ENCODE data around the gene RFK.

RFK gene

GRCh38 chr9:76423216-76424177 lies 29.3 kb upstream of the RFK start:
- FAIRE-seq (no peak), DNase-seq (ENCODE audit: insufficient read length, low spot score) (no peak)
- no peak for TF ChIP-seq POLR2A (IDR thresholded peaks at IDR 0.05; ENCODE audit: low read depth, low read length)

GRCh38 chr9:76419782-76420380 lies 25.7 kb upstream of the RFK start:
- DNase-seq (ENCODE audit: insufficient read length, low spot score) (no peak), FAIRE-seq (peak; percentile 79)
- TF ChIP-seq POLR2A (IDR thresholded peaks at IDR 0.05; ENCODE audit: low read depth, low read length), result no peak

DNA sequence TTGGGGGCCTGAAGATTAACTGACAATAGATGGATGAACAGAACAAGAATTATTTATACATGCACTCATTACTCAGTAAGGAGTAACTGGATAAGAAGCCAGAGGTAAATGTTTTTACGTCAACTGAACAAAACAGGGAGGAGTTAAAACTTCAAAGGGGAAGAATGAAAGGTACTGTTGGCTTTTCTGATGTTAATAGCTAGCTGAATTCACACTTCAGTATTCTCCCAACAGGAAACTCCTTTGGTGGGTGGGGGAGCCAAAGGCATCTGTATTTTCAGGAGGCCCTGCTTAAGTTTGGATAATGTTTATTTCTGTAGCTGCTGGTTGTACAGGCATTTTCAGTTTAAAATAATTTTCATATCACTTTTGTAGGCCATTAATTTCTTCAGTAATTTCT lies 23.2 kb upstream of the RFK start:
- no peak for TF ChIP-seq POLR2A (IDR thresholded peaks at IDR 0.05; ENCODE audit: low read depth, low read length)
- DNase-seq (ENCODE audit: insufficient read length, low spot score), result no peak
- no peak for FAIRE-seq

DNA sequence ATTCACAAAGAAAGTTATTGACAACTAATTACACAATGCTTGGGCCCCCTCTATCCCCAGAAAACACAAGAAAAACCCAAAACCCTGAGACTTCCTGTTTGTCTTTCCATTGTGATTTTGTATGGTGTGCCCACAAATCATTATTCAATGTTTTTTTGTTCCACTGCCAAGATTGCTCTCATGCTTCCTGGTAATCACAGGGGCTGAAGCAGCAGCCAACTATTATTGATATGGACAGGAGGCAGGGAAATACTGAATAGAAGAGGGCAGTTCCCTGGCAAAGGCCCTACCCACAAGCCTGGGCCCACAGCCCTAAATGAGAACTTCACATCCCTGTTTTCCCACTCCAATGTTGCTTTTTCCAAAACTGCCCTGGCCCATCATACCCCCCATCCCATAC lies 21.5 kb upstream of the RFK start:
- no peak for DNase-seq (ENCODE audit: insufficient read length, low spot score)
- FAIRE-seq, result peak; percentile 11
- TF ChIP-seq POLR2A (IDR thresholded peaks at IDR 0.05; ENCODE audit: low read depth, low read length), result no peak

- no peak for TF ChIP-seq POLR2A (IDR thresholded peaks at IDR 0.05; ENCODE audit: low read depth, low read length)
- FAIRE-seq, result no peak
These were observed 20.9 kb upstream of the RFK start for GRCh38 chr9:76415154-76415553.

GRCh38 chr9:76414661-76415060 lies 20.4 kb upstream of the RFK start:
- no peak for TF ChIP-seq POLR2A (IDR thresholded peaks at IDR 0.05; ENCODE audit: low read depth, low read length)
- no peak for FAIRE-seq
- no peak for DNase-seq (ENCODE audit: insufficient read length, low spot score)

More at GRCh38 chr9:76415154-76415553, 20.9 kb upstream of the RFK start:
- DNase-seq (ENCODE audit: insufficient read length, low spot score), result no peak

DNA sequence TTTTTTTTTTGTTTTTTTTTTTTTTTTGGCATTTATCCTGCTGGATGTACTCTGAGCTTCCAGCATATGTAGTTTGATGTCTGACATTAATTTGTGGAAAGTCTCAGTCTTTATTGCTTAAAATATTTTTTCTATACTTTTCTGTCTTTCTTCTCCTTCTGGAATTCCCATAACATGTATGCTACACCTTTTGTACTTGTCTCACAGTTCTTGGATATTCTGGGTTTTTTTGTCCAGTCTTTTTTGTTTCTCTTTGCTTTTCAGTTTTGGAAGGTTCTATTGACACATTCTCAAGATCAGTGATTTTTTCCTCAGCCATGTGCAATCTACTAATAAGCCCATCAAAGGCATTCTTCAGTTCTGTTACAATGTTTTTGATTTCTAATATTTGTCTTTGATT lies 19.4 kb upstream of the RFK start:
- no peak for DNase-seq (ENCODE audit: insufficient read length, low spot score)
- no peak for FAIRE-seq

DNA sequence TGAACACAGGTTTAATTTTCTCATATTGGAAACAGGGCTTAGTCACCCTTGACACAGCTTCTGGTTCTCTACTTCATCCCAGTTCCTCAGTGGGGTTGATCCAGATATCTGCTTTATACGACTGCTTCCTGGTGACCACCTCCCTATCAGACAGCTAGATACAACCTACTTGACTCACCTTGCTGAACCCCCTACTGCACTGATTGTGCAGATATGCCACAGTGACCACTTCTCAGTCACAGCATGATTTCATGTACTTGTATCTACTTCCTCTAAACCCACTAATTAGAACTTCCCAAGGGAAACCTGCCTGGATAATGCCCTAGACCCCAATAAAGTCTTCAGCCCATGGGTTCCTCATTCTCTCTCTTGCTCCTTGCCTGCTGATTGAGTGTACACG lies 18.4 kb upstream of the RFK start:
- DNase-seq (ENCODE audit: insufficient read length, low spot score) (no peak), FAIRE-seq (peak; percentile 20)
- TF ChIP-seq POLR2A (IDR thresholded peaks at IDR 0.05; ENCODE audit: low read depth, low read length), result no peak

More for the DNA sequence above, 19.4 kb upstream of the RFK start:
- TF ChIP-seq POLR2A (IDR thresholded peaks at IDR 0.05; ENCODE audit: low read depth, low read length), result no peak

DNA sequence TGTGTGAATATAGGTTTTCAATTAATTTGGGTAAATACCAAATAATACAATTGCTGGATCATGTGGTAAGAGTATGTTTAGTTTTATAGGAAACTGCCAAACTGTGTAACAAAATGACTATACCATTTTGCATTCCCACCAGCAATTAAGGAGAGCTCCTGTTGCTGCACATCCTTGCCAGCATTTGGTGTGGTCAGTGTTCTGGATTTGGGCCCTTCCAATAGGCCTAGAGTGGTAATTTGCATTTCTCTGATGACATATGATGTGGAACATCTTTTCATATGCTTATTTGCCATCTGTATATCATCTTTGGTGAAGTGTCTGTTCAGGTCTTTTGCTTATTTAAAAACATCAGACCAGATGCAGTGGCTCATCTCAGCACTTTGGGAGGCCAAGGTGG lies 11.6 kb upstream of the RFK start:
- no peak for TF ChIP-seq POLR2A (IDR thresholded peaks at IDR 0.05; ENCODE audit: low read depth, low read length)
- peak; percentile 62 for FAIRE-seq
- DNase-seq (ENCODE audit: insufficient read length, low spot score), result no peak

- no peak for TF ChIP-seq POLR2A (IDR thresholded peaks at IDR 0.05; ENCODE audit: low read depth, low read length)
- no peak for FAIRE-seq
- DNase-seq (ENCODE audit: insufficient read length, low spot score), result no peak
These were observed 11.1 kb upstream of the RFK start for GRCh38 chr9:76405340-76405739.

DNA sequence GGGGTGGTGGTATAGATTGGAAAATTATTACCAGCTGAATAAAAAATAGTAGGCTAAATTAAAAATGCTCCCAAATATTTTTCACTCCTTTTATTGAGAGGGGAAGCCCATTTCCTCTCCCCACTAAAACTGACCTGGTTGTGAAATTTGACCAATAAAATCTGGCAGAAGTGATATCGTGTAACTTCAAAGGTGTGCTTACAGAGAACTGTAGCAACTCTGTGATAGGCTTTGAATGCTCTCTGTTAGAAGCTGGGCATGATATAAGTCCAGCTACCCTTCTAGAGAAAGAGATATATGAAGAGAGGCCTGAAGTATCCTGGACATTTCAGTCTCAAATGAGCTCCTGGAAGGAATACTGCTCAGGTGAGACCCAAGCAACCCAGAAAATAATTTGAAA lies 10.2 kb upstream of the RFK start:
- FAIRE-seq (peak; percentile 65), DNase-seq (ENCODE audit: insufficient read length, low spot score) (no peak)
- TF ChIP-seq POLR2A (IDR thresholded peaks at IDR 0.05; ENCODE audit: low read depth, low read length), result no peak

DNA sequence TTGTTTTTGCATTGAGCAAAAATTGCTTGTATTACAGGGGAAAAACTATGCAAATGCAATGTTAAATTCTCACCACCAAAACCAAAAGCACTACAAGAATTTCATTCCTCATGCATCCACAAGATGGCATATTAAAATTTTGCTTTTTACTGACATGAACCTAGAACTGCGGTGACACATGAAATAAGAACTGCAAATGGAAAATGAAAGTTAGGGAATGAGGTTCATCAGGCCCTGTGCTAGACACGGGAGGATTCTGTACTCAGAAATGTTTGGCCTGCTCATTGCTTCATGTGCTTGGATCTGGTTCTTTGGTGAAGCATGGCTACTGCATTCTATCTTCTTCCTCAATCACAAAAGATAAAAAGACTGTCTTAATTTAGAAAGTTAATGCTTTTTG lies 9.1 kb upstream of the RFK start:
- DNase-seq (ENCODE audit: insufficient read length, low spot score) (peak; percentile 56), FAIRE-seq (peak; percentile 100)

GRCh38 chr9:76401580-76402354 lies 7.5 kb upstream of the RFK start:
- peak; percentile 11 for FAIRE-seq
- peak; percentile 35 for DNase-seq (ENCODE audit: insufficient read length, low spot score)

More for the DNA sequence above, 9.1 kb upstream of the RFK start:
- TF ChIP-seq POLR2A (IDR thresholded peaks at IDR 0.05; ENCODE audit: low read depth, low read length), result no peak

GRCh38 chr9:76401176-76401575 lies 7.0 kb upstream of the RFK start:
- no peak for FAIRE-seq

More at GRCh38 chr9:76401580-76402354, 7.5 kb upstream of the RFK start:
- no peak for TF ChIP-seq POLR2A (IDR thresholded peaks at IDR 0.05; ENCODE audit: low read depth, low read length)

More at GRCh38 chr9:76401176-76401575, 7.0 kb upstream of the RFK start:
- DNase-seq (ENCODE audit: insufficient read length, low spot score), result no peak
- TF ChIP-seq POLR2A (IDR thresholded peaks at IDR 0.05; ENCODE audit: low read depth, low read length), result no peak

Data from H54 (cell line).